Transverse colon (tissue), 4 donors: ENCODE data around the gene ENDOG.

Experiments used
- CTCF ChIP-seq, 5 experiments: fragments of 200-600 bp in 3 of 5; fragments of 450-650 bp in 2 of 5; sonication (generic) in 3 of 5; IDR thresholded peaks; 1 replicate in 2 of 5; 2 replicates in 3 of 5; pipeline ENCODE4 v1.5.1; 2016 to 2017; ENCODE audit warnings: antibody characterized with exemption in 5 of 5, inconsistent platforms in 3 of 5, mild to moderate bottlenecking in 2 of 5, moderate library complexity in 1 of 5
- EP300 ChIP-seq: sonication (generic); formaldehyde crosslinking; IDR thresholded peaks from one replicate; pipeline ENCODE4 v1.6.1; 2017; ENCODE audit warnings: antibody characterized with exemption, low read depth
- POLR2AphosphoS5 ChIP-seq, 3 donors: sonication (generic); formaldehyde crosslinking; IDR thresholded peaks; one replicate each; pipeline ENCODE4 v1.6.1; 2016; ENCODE audit warnings: antibody characterized with exemption in 3 of 3

DNA sequence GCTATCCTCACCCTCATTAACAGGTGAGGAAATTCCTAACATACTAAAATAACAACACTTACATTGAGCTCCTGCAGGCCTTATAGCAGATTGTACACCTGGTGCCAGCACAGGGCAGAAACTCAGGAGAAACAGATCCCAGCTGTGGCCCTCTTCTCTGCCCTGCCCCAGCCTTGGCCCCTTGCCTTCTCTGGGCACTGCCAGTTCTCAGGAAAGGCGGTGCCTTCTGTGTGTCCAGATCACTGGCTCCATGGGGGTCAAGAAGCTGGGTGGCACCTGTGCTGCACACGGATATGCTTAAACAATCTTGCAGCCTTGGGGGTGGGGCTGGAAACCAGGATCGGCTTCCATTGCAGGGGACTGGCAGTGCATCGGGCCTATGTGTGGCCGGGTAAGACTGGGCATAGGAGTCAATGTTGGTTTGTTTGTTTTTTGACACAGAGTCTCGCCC, 44.1 kb downstream of the ENDOG start:
- TF ChIP-seq CTCF (IDR thresholded peaks at IDR 0.05) (no peak), EP300 (no peak), POLR2AphosphoS5 (IDR thresholded peaks at IDR 0.05) (no peak)
